Measurements from ENCODE around the gene LYPD3.
A peak's percentile ranks its signal among the peaks of the same experiment; 100 is the strongest.

LYPD3 gene

DNA sequence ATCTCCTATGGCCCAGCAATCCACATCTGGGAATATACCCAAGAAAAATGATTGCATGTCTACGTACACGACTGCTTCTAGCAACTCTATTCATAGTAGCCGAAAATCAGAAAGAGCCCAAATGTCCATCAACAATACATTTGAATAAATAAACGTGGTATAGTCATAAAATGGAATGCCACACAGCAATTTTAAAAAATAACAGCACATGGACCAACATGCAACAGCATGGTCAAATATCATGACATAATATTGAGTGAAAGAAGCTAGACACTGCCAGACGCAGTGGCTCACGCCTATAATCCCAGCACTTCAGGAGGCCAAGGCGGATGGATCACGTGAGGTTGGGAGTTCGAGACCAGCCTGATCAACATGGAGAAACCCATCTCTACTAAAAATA is 34.4 kb downstream of the LYPD3 start:
- TF ChIP-seq FOXM1 (IDR thresholded peaks at IDR 0.05; ENCODE audit: borderline replicate concordance) (no peak), ARNT (IDR thresholded peaks at IDR 0.05) (no peak), ELF4 (IDR thresholded peaks at IDR 0.05) (no peak)
- no peak for DNase-seq (ENCODE audit: extremely low spot score)
- POLR2A ChIA-PET, result no interaction called here
- CTCF ChIA-PET, result no interaction called here

DNA sequence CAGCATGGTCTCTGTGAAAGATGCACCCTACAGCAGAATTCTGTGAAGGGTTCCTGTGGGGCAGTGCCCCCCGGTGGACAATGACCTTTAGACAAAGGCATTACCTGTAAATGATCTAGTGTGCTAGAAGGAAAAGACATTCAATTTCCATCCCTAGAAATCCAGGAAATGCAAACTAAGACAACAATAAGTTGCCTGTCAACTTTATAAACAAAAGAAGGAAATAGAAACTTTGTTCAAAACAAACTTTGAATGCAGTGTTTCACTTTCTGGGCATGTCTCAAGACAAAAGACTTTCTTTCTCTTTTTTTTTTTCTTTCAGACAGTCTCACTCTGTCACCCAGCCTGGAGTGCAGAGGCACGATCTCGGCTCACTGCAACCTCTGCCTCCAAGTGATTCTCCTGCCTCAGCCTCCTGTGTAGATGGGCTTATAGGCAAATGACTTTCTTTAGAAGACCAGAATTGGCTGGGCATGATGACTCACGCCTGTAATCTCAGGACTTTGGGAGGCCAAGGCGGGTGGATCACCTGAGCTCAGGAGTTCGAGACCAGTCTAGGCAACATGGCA is 35.2 kb downstream of the LYPD3 start:
- ChIA-PET CTCF (no interaction called here), POLR2A (no interaction called here)
- no peak for DNase-seq (ENCODE audit: extremely low spot score)
- TF ChIP-seq BHLHE40 (IDR thresholded peaks at IDR 0.05; ENCODE audit: borderline replicate concordance) (no peak), SUZ12 (IDR thresholded peaks at IDR 0.05) (no peak), FOXM1 (IDR thresholded peaks at IDR 0.05; ENCODE audit: borderline replicate concordance) (no peak)

- POLR2A ChIA-PET, result no interaction called here
- CTCF ChIA-PET, result no interaction called here
- no peak for DNase-seq (ENCODE audit: extremely low spot score)
- TF ChIP-seq HDGF (IDR thresholded peaks at IDR 0.05; ENCODE audit: borderline replicate concordance), result no peak
- TF ChIP-seq L3MBTL2 (conservative IDR thresholded peaks at IDR 0.05), result no peak
These were observed 36.0 kb downstream of the LYPD3 start for GRCh38 chr19:43429395-43429794.

DNA sequence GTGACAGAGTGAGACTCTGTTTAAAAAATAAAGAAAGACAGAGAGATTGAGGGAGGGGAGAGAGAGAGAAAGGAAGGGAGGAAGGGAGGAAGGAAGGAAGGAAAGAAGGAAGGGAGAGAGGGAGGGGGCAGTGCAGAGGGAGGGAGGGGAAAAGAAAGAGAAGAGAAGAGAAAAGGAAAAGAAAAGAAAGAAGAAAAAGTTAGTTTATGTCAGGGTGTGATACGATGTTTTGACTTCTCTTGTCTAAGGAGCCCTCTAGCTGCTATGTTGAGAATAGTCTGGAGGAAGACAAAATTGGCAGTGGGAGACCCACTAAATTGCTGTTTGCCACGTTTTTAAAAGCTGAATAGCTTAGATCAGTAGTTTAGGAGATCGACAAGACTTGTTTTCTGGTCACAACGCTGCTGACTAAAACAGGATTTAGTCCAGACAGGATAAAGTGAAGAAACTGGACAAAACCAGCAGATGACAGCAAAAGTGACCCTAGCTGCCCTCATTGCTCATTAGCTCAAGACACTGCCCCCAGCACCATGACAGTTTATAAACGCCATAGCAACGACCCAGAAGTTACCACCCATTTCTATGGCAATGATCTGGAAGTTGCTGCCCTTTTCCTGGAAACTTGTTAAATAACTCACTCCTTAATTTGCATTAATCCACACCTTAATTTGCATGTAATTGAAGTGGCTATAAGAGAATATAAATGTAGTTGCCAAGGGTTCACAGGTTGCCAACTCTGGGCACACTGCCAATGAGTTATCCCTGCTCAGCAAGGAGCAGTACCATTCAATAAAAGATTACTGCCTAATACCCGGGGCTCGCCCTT is 39.6 kb downstream of the LYPD3 start:
- CTCF ChIA-PET, result interaction anchor here (0.7 to 1.6 kb wide), 3 partner anchors 21 to 108 kb away, joined by 3 to 5 read pairs (median 4); partner anchors contain the start of gene ZNF575
- TF ChIP-seq NFRKB (IDR thresholded peaks at IDR 0.05), result no peak
- TF ChIP-seq, protein P1, sequence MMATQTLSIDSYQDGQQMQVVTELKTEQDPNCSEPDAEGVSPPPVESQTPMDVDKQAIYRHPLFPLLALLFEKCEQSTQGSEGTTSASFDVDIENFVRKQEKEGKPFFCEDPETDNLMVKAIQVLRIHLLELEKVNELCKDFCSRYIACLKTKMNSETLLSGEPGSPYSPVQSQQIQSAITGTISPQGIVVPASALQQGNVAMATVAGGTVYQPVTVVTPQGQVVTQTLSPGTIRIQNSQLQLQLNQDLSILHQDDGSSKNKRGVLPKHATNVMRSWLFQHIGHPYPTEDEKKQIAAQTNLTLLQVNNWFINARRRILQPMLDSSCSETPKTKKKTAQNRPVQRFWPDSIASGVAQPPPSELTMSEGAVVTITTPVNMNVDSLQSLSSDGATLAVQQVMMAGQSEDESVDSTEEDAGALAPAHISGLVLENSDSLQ (IDR thresholded peaks at IDR 0.05), result no peak
- TF ChIP-seq FOXK2 (IDR thresholded peaks at IDR 0.05), result no peak
- no peak for TF ChIP-seq LEF1 (IDR thresholded peaks at IDR 0.05; ENCODE audit: borderline replicate concordance)
- no peak for TF ChIP-seq SP1 (IDR thresholded peaks at IDR 0.05)
- no peak for TF ChIP-seq BHLHE40 (IDR thresholded peaks at IDR 0.05; ENCODE audit: borderline replicate concordance)
- no peak for TF ChIP-seq ARNT (IDR thresholded peaks at IDR 0.05)
- no peak for TF ChIP-seq HDGF (IDR thresholded peaks at IDR 0.05; ENCODE audit: borderline replicate concordance)
- no peak for TF ChIP-seq FOXA1 (IDR thresholded peaks at IDR 0.05)
- no peak for TF ChIP-seq TARDBP (IDR thresholded peaks at IDR 0.05)
- DNase-seq (ENCODE audit: extremely low spot score), result peak; percentile 32
- POLR2A ChIA-PET, result interaction anchor here (0.6 kb wide), 1 partner anchor 896 kb away, joined by 4 read pairs; no protein-coding TSS in a partner anchor

DNA sequence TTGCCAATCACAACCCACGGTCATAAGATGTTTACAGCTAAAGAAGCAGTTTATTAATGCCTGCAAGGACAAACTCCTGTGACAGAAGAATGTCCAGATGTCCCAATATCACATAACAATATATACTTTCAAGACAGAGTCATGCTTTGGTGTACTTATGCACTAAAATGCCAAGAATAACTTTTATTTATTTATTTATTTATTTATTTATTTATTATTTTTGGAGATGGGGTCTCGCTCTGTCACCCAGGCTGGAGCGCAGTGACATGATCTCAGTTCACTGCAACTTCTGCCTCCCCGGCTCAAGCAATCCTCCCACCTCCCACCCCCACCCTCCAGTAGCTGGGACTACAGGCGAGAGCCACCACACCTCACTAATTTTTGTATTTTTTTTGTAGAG is 41.6 kb downstream of the LYPD3 start:
- TF ChIP-seq NFRKB (IDR thresholded peaks at IDR 0.05) (no peak), HDGF (IDR thresholded peaks at IDR 0.05; ENCODE audit: borderline replicate concordance) (no peak), FOXA1 (IDR thresholded peaks at IDR 0.05) (no peak), CTBP1 (IDR thresholded peaks at IDR 0.05; ENCODE audit: borderline replicate concordance) (no peak), FOXK2 (IDR thresholded peaks at IDR 0.05) (no peak), ELF4 (IDR thresholded peaks at IDR 0.05) (no peak), L3MBTL2 (conservative IDR thresholded peaks at IDR 0.05) (no peak), FOXM1 (IDR thresholded peaks at IDR 0.05; ENCODE audit: borderline replicate concordance) (no peak), BHLHE40 (IDR thresholded peaks at IDR 0.05; ENCODE audit: borderline replicate concordance) (no peak), SUZ12 (IDR thresholded peaks at IDR 0.05) (no peak)
- no peak for DNase-seq (ENCODE audit: extremely low spot score)
- ChIA-PET POLR2A (no interaction called here), CTCF (interaction anchor here (0.6 to 1.1 kb wide), 2 partner anchors 23 to 69 kb away, joined by 3 read pairs; no protein-coding TSS in a partner anchor)

DNA sequence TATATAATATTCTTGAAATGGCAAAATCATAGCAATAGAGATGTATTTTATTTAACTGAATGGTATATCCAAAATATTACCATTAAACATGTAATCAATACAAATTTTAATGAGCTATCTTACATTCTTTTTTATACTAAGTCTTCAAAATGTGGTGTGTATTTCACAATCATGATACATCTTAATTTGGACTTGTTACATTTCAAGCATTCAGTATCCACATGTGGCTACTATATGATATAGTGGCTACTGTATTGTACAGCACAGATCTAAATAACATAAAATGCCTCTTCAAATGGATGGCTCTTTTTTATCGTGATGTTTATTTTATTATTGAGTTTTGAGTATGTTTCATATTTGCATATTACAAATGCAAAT is 42.7 kb downstream of the LYPD3 start:
- no peak for DNase-seq (ENCODE audit: extremely low spot score)
- no peak for TF ChIP-seq NFRKB (IDR thresholded peaks at IDR 0.05)
- no peak for TF ChIP-seq TARDBP (IDR thresholded peaks at IDR 0.05)
- TF ChIP-seq ELF4 (IDR thresholded peaks at IDR 0.05), result no peak
- no peak for TF ChIP-seq BHLHE40 (IDR thresholded peaks at IDR 0.05; ENCODE audit: borderline replicate concordance)
- TF ChIP-seq SUZ12 (IDR thresholded peaks at IDR 0.05), result no peak
- no peak for TF ChIP-seq ARNT (IDR thresholded peaks at IDR 0.05)
- no peak for TF ChIP-seq FOXK2 (IDR thresholded peaks at IDR 0.05)
- TF ChIP-seq, protein P1 (IDR thresholded peaks at IDR 0.05), result no peak
- no peak for TF ChIP-seq CTBP1 (IDR thresholded peaks at IDR 0.05; ENCODE audit: borderline replicate concordance)
- TF ChIP-seq FOXM1 (IDR thresholded peaks at IDR 0.05; ENCODE audit: borderline replicate concordance), result no peak
- no peak for TF ChIP-seq SP1 (IDR thresholded peaks at IDR 0.05)
- no peak for TF ChIP-seq HDGF (IDR thresholded peaks at IDR 0.05; ENCODE audit: borderline replicate concordance)
- TF ChIP-seq L3MBTL2 (conservative IDR thresholded peaks at IDR 0.05), result no peak
- no peak for TF ChIP-seq LEF1 (IDR thresholded peaks at IDR 0.05; ENCODE audit: borderline replicate concordance)
- no peak for TF ChIP-seq FOXA1 (IDR thresholded peaks at IDR 0.05)
- TF ChIP-seq ZNF384 (IDR thresholded peaks at IDR 0.05), result no peak
- ChIA-PET CTCF (no interaction called here), POLR2A (no interaction called here)

DNA sequence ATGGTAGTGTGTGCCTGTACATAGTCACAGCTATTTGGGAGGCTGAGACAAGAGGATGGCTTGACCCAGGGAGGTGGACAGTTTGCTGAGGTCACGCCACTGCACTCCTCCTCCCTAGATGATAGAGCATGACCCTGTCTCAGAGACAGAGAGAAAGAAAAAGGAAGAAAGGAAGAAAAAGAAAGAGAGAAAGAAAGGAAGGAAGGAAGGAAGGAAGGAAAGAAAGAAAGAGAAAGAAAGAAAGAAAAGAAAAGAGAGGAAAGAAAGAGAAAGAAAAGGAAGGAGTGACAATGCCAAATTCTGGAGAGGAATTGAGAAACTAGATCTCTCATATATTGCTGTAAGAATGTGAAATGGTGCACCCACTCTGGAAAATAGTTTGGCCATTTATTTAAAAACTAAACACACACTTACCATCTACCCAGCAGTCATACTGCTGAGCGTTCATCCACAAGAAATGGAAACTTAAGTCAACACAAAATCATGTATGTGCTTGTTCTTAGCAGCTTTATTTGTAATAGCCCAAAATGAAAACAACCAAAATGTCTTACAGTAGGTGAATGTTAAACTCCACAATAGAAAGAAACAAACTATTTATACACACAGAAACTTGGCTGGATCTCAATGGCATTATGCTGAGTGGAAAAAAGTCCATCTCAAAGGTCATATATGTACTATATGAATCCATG is 43.3 kb downstream of the LYPD3 start:
- no peak for DNase-seq (ENCODE audit: extremely low spot score)
- TF ChIP-seq ARNT (IDR thresholded peaks at IDR 0.05), result no peak
- TF ChIP-seq, protein P1 (IDR thresholded peaks at IDR 0.05), result no peak
- TF ChIP-seq FOXM1 (IDR thresholded peaks at IDR 0.05; ENCODE audit: borderline replicate concordance), result no peak
- TF ChIP-seq ELF4 (IDR thresholded peaks at IDR 0.05), result no peak
- no peak for TF ChIP-seq L3MBTL2 (conservative IDR thresholded peaks at IDR 0.05)
- TF ChIP-seq BHLHE40 (IDR thresholded peaks at IDR 0.05; ENCODE audit: borderline replicate concordance), result no peak
- no peak for TF ChIP-seq SUZ12 (IDR thresholded peaks at IDR 0.05)
- no peak for TF ChIP-seq FOXK2 (IDR thresholded peaks at IDR 0.05)
- TF ChIP-seq NFRKB (IDR thresholded peaks at IDR 0.05), result no peak
- TF ChIP-seq CTBP1 (IDR thresholded peaks at IDR 0.05; ENCODE audit: borderline replicate concordance), result no peak
- TF ChIP-seq FOXA1 (IDR thresholded peaks at IDR 0.05), result no peak
- TF ChIP-seq SP1 (IDR thresholded peaks at IDR 0.05), result no peak
- no peak for TF ChIP-seq ZNF384 (IDR thresholded peaks at IDR 0.05)
- ChIA-PET CTCF (no interaction called here), POLR2A (no interaction called here)

All from HEK293T (cell line).